Dermis blood vessel endothelial cell (primary cell): Measurements from ENCODE around the gene MYH9. TPM values are rescaled to one million over a fixed set of nuclear protein-coding genes. Genes with fewer than 3 reads are reported as not detected.

Experiments
- DNase-seq: peaks from one replicate; pipeline ENCODE4 v3.0.0; 2010
- total RNA-seq: library from RNA; depleted of rRNA; stranded (reverse); fragments of >200 nt; gene quantifications from 2 replicates; pipeline ENCODE4 v1.2.3, GENCODE V29; 2014

The MYH9 gene
- total RNA-seq, 1 donor from 2014 or later: 803 TPM

DNA sequence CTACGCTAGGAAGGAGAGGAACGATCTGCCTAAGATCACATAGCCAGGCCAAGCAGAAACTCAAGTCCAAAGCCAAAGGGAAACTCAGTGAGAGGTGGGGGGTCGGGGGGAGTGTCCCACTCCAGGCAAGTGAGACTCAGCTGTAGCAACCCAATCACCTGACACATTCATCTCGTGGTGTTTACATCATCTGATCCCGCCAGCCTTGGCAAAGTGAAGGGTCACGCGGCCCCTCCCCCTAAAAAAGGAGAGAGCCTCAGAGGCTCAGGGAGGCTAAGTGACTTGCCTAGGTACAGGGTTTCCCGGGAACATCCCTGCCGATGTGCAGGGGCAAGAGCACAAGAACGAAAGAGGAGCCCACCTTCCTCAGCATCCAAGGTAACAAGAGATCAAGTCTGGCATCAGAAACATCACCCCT, 21.5 kb downstream of the MYH9 start:
- no peak for DNase-seq

DNA sequence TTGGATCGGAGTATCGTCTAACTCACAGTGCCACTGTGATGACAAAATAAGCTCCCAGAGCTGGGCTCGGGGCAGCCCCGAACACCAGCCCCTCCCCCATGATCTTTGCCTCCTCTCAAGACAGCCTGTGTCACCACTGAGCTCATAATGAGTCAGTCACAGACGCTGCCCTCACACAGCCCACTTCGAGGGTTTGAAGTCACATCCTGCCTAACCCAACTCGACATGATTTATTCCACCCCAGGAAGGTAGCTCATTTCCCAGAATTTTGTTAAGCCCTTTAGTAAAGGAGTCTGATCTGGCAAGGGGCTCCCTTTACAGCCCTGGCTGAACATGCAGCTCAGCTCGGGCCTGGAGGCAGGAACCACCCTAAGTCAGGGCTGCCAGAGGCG, 22.8 kb downstream of the MYH9 start:
- DNase-seq: peak; percentile 97

- DNase-seq: no peak
These were observed 23.3 kb downstream of the MYH9 start for GRCh38 chr22:36364255-36365019.

- no peak for DNase-seq
These were observed 24.3 kb downstream of the MYH9 start for GRCh38 chr22:36363349-36363981.

DNA sequence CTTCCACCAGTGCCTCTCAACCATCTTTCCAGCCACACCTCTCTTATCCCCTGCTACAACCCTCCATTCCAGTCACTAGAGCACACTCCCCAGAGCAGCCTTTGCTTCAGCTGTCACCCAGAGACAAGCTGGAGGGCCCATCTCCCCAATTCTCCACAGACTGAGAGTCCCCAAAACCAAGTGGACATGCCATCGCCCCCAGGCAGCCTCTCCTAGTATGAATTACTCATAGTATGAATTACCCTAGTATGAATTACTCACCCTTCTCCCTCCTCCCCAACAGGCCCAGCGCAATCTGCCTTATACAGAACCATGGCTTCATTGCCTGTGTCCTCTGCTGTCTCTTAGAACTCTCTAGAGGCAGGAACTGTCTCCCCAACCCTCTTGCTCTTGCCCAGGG, 24.8 kb downstream of the MYH9 start:
- DNase-seq: no peak

DNA sequence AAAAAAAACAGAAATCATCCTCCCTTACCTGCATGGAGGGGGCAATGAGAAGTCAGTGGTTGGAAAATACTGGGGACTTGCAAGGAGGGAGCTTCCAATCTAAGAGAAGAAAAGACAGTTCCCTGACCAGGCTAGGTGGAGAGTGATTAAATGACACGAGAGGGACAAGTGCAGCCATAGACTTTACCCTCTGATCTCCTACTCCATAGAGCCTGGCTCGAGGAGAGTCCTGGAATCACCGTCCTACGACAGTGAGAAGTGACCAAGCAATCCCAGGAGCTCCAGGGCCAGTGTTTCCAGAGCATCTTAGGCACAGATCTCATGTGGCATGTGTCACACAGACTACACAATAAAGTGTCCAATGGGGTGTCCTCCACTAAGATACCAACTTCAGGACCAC, 25.7 kb downstream of the MYH9 start:
- no peak for DNase-seq

- DNase-seq: no peak
These were observed 26.8 kb downstream of the MYH9 start for GRCh38 chr22:36360871-36361383.

DNA sequence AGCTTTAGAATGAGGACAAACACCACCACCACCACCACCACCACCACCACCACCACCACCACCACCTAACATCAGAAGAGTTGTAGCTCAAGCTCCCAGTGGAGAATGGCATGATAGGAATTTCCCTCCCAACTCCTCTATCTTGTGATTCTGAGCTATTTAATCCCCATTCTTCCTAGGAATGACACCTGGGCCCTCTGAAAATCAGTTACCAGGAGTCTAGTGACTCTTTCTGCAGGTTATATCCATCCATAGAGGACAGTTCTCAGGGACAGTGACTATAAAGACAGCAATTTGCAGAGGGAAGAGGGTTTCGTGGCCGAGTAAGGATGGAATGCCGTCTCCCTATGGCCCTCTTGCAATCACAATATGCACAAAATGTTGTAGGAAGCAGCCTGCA, 27.8 kb downstream of the MYH9 start:
- no peak for DNase-seq

GRCh38 chr22:36359470-36359996, 28.2 kb downstream of the MYH9 start:
- no peak for DNase-seq

- DNase-seq: no peak
These were observed 29.0 kb downstream of the MYH9 start for GRCh38 chr22:36358533-36359469.

DNA sequence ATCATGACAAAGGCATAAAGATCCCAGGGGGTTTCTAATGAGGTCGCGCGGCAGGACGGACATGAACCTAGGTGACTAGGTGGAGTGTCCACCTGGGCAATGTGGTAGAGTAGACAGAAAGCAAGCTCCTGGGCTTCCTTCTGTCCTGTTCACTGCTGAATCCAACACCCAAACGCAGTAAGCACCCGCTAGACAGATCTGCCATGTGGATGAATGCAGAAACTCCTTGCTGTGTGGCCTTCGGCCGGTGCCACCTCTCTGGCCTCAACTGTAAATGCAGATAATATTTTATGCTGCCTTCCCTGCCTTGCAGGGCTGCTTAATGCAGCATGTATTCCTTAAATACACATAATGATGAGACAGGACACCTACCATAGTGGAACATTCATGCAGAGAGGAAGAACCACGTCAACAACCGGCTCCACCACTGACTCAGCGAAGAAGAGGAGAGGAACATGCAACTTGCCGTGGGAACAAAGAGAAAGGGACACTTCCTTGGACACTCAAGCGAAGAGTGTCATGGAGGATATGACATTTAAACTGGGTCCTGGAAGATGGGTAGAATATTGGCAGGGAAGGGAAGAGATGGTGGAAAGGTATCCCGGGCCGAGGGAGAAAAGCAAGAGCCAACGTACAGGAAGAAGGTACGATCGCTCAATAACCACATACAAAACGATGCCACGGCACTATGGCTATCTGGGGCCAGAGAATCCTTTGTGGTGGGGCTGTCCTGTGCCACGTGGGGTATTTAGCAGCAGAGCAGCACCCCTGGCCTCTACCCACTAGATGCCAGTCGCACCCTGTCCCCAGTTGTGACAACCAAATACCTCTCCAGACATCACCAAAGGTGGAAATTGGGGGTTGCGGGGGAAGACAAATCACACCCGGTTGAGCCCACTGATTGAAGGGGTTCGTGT, 30.8 kb downstream of the MYH9 start:
- no peak for DNase-seq

DNA sequence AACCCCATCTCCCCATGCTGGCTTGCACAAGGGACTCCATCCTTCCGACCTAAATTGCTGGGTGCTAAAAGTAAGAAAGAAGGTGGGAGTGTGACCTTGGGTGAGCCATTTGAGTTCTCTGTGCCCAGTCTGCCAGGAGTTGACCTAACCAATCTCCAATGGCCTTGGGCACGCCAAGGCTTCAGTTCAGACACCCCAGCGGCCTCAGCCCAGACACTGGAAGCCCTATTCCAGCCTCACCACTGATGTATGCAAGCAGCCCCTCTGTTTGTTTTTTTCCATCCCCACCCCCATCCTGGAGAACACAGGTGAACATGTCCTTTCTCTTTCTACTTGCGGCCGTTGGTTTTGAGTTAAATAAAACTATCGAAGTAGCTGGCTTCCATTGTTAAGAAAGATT, 31.9 kb downstream of the MYH9 start:
- no peak for DNase-seq

DNA sequence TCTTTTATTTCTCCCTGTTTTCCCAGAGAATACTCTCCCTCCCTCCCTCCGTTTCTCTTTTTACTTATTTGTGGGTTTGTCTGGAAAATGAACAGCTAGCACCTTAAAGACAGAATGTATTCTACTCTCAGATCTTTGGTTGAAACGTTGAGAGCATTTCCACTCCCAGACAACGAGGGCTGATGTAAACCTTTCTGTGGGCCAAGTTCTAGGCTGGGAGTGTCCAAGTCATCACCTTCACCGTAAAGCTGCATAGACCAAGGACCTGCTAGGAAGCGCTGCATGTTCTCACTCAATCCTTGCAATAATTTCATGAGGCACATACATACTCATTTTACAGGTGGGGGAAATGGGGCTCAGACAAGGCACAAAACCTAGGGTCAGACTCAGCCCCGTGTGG, 32.4 kb downstream of the MYH9 start:
- peak; percentile 66 for DNase-seq

GRCh38 chr22:36352803-36353507, 34.8 kb downstream of the MYH9 start:
- peak; percentile 75 for DNase-seq

GRCh38 chr22:36351921-36352802, 35.6 kb downstream of the MYH9 start:
- DNase-seq: no peak

DNA sequence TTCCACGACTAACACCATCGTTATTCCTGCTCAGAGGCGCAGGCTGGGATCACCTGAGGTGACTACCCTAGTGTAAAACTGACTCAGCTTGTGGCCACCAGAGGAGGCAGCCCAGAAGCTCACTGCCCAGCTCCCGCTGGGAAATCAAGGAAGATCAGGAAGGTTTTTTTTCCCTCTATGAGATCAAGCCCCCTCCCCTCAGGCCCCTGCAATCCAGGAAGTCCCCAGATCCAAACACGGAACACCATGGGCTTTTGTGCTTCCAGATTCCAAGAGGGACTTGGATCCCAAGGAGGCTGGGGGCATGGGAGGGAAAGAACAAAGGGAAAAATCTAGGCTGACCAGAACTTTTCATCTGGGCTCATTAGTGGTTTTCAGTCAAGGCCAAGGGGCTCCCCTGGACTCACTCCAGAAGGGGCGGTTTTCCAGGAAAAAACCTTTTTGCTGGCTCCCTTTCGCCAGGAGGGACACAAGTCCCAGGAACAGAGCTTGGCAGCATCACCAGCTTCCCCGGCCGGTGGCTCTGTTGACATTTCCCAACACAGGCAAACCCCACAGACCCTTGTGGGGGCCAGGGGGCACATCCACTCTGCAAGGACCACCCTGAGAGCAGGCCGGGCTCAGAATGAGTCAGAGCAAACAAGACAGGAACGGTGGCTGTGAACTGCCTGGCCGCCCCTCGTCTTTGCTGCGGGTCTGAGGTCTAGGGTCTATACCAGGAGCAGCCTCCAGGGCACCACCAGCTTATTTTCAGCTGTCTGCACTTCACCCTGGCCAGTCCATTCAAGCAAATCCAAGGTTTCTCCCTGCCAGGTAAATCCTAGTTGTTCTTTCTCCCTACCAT, 36.8 kb downstream of the MYH9 start:
- peak; percentile 58 for DNase-seq

GRCh38 chr22:36349726-36350125, 38.0 kb downstream of the MYH9 start:
- DNase-seq: peak; percentile 57

GRCh38 chr22:36348760-36349159, 39.0 kb downstream of the MYH9 start:
- DNase-seq: no peak

DNA sequence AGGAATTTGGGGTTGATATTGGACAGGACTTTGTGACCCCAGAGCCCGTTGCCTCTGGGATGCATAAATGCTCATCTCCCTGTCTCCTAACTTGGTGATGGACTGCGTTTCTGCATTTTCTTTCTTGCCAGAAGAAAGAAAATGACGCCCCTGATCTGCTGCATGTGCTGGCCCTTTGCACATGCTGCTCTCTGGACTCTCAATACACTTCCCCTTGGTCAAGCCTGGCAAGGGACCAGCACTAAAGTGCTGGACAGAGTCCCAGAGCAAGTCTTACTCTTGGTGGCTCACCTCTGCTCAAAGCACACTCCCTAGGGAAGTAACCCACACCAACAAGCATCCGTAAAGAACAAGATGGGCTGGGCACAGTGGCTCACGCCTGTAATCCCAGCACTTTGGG, 40.7 kb downstream of the MYH9 start:
- no peak for DNase-seq
